Measurements from ENCODE around the gene ERCC1.

Gene ERCC1

GRCh38 chr19:45405435-45406225 is 18.1 kb downstream of the ERCC1 start:
- Histone ChIP-seq H3K27ac (ENCODE audit: low read length) (peak overlapping the region; percentile 88), H3K4me3 (ENCODE audit: low read length in 2 of 2) (peak overlapping the region; percentile 44 to 91), H3K27me3 (ENCODE audit: control insufficient read depth in 1 of 2, insufficient read depth in 2 of 2, low read length in 2 of 2) (peaks cover 19 to 24% of the 10 kb centered on the region in 2 donors), H3K4me1 (ENCODE audit: control insufficient read depth, insufficient read depth, low read length) (peaks cover 35% of the 10 kb centered on the region), H3K9me3 (ENCODE audit: control insufficient read depth in 2 of 2, low read length in 2 of 2) (no peaks in the 10 kb centered on the region), H3K36me3 (ENCODE audit: control insufficient read depth in 2 of 2, insufficient read depth in 2 of 2, low read length in 2 of 2) (no peaks in the 10 kb centered on the region), H3K9ac (ENCODE audit: low read length in 2 of 2) (peak overlapping the region; percentile 65 to 91)

- Histone ChIP-seq H3K36me3 (ENCODE audit: control insufficient read depth in 2 of 2, insufficient read depth in 2 of 2, low read length in 2 of 2) (no peaks in the 10 kb centered on the region), H3K27me3 (ENCODE audit: control insufficient read depth in 1 of 2, insufficient read depth in 2 of 2, low read length in 2 of 2) (peaks cover 19 to 27% of the 10 kb centered on the region in 2 donors), H3K9ac (ENCODE audit: low read length in 2 of 2) (peak within 1 kb of the TSS; percentile 65 to 91), H3K4me1 (ENCODE audit: control insufficient read depth, insufficient read depth, low read length) (peaks cover 35% of the 10 kb centered on the region), H3K4me3 (ENCODE audit: low read length in 2 of 2) (peak within 1 kb of the TSS; percentile 44 to 91), H3K27ac (ENCODE audit: low read length) (peak within 1 kb of the TSS; percentile 88), H3K9me3 (ENCODE audit: control insufficient read depth in 2 of 2, low read length in 2 of 2) (no peaks in the 10 kb centered on the region)
Measured at GRCh38 chr19:45404557-45405434, 18.9 kb downstream of the ERCC1 start, which contains the start of gene PPP1R13L. TSS of gene PPP1R13L (minus strand) at chr19:45405069. CDS start at chr19:45398318, 6,751 bp downstream.

DNA sequence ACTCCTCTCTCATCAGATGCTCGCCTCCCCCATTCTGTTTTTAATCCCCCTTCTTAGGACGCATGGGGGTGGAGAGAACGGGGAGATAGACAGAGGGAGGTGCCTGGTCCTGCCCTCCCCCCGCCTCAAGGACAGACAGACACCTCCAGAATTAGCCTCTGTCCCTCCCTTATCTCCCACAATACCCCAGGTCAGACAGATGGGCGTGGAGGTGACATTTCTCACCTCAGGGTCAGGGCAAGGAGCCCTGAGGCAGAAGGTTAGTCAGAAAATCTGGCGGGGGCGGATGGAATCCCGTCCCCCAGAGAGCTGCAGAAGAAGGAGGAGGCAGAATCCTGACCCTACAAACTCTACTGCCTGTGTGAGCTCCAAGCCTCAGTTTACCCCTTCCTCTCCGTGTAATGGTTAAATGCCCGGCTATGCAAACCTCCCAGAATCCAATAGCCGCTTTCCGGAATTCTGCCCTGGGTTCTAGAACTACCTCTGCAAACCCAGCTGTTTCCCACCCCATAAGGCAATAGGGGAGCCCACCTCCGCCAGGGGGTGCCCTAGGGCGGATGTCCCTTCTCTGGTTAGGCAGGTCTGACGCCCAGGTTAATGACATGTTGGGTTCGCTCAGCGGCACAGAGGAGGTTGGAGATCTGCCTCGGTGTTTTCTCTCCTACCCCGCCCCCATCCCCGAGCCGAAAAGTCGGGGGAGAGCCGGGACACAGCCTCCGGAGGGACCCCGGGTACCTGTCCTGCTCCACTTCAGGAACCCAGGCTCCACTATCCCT is 19.7 kb downstream of the ERCC1 start:
- no peak overlapping the region for H3K9ac ChIP-seq (ENCODE audit: low read length in 2 of 2)
- no peaks in the 10 kb centered on the region for H3K9me3 ChIP-seq (ENCODE audit: control insufficient read depth in 2 of 2, low read length in 2 of 2)
- H3K36me3 ChIP-seq (ENCODE audit: control insufficient read depth in 2 of 2, insufficient read depth in 2 of 2, low read length in 2 of 2) = no peaks in the 10 kb centered on the region
- peaks cover 35% of the 10 kb centered on the region for H3K4me1 ChIP-seq (ENCODE audit: control insufficient read depth, insufficient read depth, low read length)
- peak overlapping the region; percentile 44 to 91 for H3K4me3 ChIP-seq (ENCODE audit: low read length in 2 of 2)
- H3K27me3 ChIP-seq (ENCODE audit: control insufficient read depth in 1 of 2, insufficient read depth in 2 of 2, low read length in 2 of 2) = peaks cover 19 to 27% of the 10 kb centered on the region in 2 donors
- no peak overlapping the region for H3K27ac ChIP-seq (ENCODE audit: low read length)

DNA sequence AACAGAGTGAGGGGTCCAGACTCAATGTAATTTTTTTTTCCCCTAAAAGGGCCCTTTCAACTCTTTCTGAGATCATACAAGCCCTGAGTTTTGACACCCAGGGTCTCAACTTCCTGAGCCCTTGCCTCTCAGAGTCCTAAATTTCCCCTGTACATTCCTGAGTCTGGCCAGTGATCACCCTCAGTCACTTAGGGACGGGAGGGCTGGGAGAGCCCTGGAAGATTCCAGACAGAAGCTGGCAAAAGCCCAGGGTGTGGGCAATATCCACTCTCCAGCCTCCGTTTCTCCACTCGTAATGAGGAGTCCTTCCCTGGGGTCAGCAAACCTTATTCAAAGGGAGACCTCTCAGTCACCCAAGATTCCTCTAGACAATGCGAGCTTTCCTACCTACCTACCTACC is 20.4 kb downstream of the ERCC1 start:
- Histone ChIP-seq H3K27me3 (ENCODE audit: control insufficient read depth in 1 of 2, insufficient read depth in 2 of 2, low read length in 2 of 2) (peaks cover 19 to 27% of the 10 kb centered on the region in 2 donors), H3K36me3 (ENCODE audit: control insufficient read depth in 2 of 2, insufficient read depth in 2 of 2, low read length in 2 of 2) (no peaks in the 10 kb centered on the region), H3K4me3 (ENCODE audit: low read length in 2 of 2) (no peak overlapping the region), H3K9ac (ENCODE audit: low read length in 2 of 2) (no peak overlapping the region), H3K9me3 (ENCODE audit: control insufficient read depth in 2 of 2, low read length in 2 of 2) (no peaks in the 10 kb centered on the region), H3K27ac (ENCODE audit: low read length) (no peak overlapping the region), H3K4me1 (ENCODE audit: control insufficient read depth, insufficient read depth, low read length) (peaks cover 40% of the 10 kb centered on the region)

- Histone ChIP-seq H3K27ac (ENCODE audit: low read length) (no peak overlapping the region), H3K4me1 (ENCODE audit: control insufficient read depth, insufficient read depth, low read length) (peaks cover 45% of the 10 kb centered on the region), H3K9ac (ENCODE audit: low read length in 2 of 2) (no peak overlapping the region), H3K36me3 (ENCODE audit: control insufficient read depth in 2 of 2, insufficient read depth in 2 of 2, low read length in 2 of 2) (no peaks in the 10 kb centered on the region), H3K27me3 (ENCODE audit: control insufficient read depth in 1 of 2, insufficient read depth in 2 of 2, low read length in 2 of 2) (peaks cover 19 to 27% of the 10 kb centered on the region in 2 donors), H3K9me3 (ENCODE audit: control insufficient read depth in 2 of 2, low read length in 2 of 2) (no peaks in the 10 kb centered on the region), H3K4me3 (ENCODE audit: low read length in 2 of 2) (no peak overlapping the region)
Measured at GRCh38 chr19:45402298-45403061, 21.2 kb downstream of the ERCC1 start.

DNA sequence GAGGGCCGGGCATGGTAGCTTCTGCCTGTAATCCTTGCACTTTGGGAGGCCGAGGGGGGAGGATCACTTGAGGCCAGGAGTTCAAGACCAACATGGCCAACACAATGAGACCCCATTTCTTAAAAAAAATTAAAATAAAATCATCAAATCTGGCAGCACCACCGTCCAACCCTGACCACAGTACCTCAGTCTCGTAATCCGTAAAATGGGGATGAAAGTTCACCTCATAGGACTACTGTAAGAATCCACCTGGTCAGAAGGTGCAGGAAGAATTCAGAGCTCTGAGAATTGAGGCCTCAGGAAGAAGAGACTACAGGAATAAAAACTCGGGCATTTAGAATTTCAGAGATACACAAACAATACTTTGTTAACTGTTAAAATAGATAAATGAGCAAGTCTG is 21.9 kb downstream of the ERCC1 start:
- Histone ChIP-seq H3K9ac (ENCODE audit: low read length in 2 of 2) (no peak overlapping the region), H3K4me1 (ENCODE audit: control insufficient read depth, insufficient read depth, low read length) (peaks cover 41% of the 10 kb centered on the region), H3K27ac (ENCODE audit: low read length) (no peak overlapping the region), H3K9me3 (ENCODE audit: control insufficient read depth in 2 of 2, low read length in 2 of 2) (no peaks in the 10 kb centered on the region), H3K4me3 (ENCODE audit: low read length in 2 of 2) (no peak overlapping the region), H3K27me3 (ENCODE audit: control insufficient read depth in 1 of 2, insufficient read depth in 2 of 2, low read length in 2 of 2) (peaks cover 19 to 27% of the 10 kb centered on the region in 2 donors), H3K36me3 (ENCODE audit: control insufficient read depth in 2 of 2, insufficient read depth in 2 of 2, low read length in 2 of 2) (no peaks in the 10 kb centered on the region)

DNA sequence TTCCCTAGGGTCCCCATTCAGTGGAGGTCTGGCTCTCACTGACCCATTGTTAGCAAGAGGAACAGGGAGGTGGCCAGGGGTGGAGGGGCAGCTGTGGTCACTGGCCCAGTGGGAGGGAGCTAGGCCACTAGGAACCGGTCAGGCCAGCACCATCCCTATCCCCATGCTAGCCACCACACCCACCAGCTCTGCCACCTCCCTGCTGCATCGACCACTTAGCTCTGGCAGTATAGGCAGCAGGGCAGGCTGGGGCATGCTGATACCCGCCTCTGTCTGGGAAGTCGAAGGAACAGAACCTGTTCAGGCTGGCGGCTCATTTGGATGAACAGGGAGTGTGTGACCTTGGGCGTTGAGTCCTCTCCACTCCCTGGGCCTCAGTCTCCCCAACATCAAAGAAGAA is 23.5 kb downstream of the ERCC1 start:
- Histone ChIP-seq H3K9ac (ENCODE audit: low read length in 2 of 2) (no peak overlapping the region), H3K4me3 (ENCODE audit: low read length in 2 of 2) (no peak overlapping the region), H3K27me3 (ENCODE audit: control insufficient read depth in 1 of 2, insufficient read depth in 2 of 2, low read length in 2 of 2) (peaks cover 19 to 33% of the 10 kb centered on the region in 2 donors), H3K4me1 (ENCODE audit: control insufficient read depth, insufficient read depth, low read length) (peaks cover 27% of the 10 kb centered on the region), H3K9me3 (ENCODE audit: control insufficient read depth in 2 of 2, low read length in 2 of 2) (no peaks in the 10 kb centered on the region), H3K36me3 (ENCODE audit: control insufficient read depth in 2 of 2, insufficient read depth in 2 of 2, low read length in 2 of 2) (no peaks in the 10 kb centered on the region), H3K27ac (ENCODE audit: low read length) (no peak overlapping the region)

DNA sequence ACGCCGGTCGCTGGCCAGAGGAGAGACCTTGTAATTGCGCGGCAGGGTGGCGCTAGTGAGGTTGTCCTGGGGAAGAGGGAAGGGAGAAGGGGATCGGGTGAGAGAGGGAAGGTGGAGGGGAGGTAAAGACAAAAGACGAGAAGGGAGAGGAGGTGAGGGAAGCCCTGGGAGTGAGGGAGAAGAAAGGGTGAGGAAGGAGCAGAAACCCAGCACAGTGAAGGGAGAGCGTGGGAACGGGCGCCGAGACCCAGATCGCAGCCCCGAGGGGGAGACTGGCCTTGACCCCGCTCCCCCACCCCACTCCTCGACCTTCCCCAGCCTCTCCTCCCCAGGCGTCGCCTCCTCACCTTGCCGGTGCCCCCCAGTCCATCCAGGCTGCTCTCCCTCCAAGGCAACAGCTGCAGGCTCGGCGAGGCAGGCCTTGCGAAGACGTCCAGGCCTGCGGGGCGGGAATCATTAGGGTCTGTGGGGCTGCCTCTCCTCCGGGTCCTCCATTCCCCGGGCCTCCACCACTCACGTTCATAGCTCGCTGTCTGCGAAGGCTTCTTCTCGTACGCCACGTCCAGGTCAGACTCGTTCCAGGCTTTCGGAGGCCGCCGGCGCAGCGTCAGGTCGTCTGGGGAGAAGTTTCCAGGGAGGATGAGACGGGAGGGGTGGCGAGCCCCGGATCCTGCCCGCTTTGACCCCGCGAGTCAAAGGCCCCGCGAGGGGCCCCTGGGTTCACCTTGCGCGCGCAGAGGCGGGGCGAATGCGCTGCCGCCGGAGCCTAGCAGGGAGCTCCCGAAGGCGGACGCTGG is 27.7 kb downstream of the ERCC1 start:
- H3K27me3 ChIP-seq (ENCODE audit: control insufficient read depth in 1 of 2, insufficient read depth in 2 of 2, low read length in 2 of 2) = peaks cover 0 to 9% of the 10 kb centered on the region in 2 donors
- no peak overlapping the region for H3K27ac ChIP-seq (ENCODE audit: low read length)
- no peak overlapping the region for H3K9ac ChIP-seq (ENCODE audit: low read length in 2 of 2)
- H3K36me3 ChIP-seq (ENCODE audit: control insufficient read depth in 2 of 2, insufficient read depth in 2 of 2, low read length in 2 of 2) = no peaks in the 10 kb centered on the region
- no peaks in the 10 kb centered on the region for H3K9me3 ChIP-seq (ENCODE audit: control insufficient read depth in 2 of 2, low read length in 2 of 2)
- peaks cover 10% of the 10 kb centered on the region for H3K4me1 ChIP-seq (ENCODE audit: control insufficient read depth, insufficient read depth, low read length)
- no peak overlapping the region for H3K4me3 ChIP-seq (ENCODE audit: low read length in 2 of 2)

DNA sequence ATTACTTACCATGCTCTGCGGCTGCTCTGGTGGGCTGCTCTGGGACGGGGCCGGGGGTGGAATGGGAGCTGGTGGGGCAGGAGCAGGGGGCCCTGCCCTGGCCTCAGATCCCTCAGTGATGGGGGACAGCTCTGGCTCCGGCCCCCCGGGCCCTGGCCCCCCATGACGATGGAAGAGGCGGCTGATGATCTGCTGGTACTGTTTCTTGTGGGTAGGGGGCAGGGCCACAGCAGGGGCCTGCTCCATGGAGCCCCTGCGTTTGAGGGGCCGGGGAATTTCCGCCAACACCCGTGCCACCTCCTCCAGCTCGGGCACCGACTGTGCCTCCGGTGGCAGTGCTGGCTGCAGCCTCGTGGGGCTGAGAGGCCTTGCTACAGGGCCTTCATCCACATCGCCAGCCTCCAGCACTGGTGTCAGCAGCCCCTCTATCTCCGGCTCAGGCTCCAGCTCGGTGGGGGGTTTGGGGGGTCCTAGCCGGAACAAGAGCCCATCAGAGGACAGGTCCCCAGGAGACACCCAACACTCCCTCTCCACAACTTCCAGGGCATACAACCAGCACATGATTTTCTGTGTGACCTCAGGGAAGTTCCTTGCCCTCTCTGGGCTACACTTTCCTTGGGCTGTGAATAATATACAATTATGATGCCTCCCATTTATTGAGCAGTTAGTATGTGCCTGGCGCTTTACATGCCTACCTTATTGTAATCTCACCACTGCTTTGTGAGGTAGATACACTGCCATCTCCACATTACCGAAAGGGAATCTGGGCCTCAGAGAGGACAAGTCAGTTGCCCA is 31.6 kb downstream of the ERCC1 start:
- Histone ChIP-seq H3K9ac (ENCODE audit: low read length in 2 of 2) (no peak overlapping the region), H3K9me3 (ENCODE audit: control insufficient read depth in 2 of 2, low read length in 2 of 2) (no peaks in the 10 kb centered on the region), H3K27ac (ENCODE audit: low read length) (no peak overlapping the region), H3K36me3 (ENCODE audit: control insufficient read depth in 2 of 2, insufficient read depth in 2 of 2, low read length in 2 of 2) (no peaks in the 10 kb centered on the region), H3K4me1 (ENCODE audit: control insufficient read depth, insufficient read depth, low read length) (no peaks in the 10 kb centered on the region), H3K27me3 (ENCODE audit: control insufficient read depth in 1 of 2, insufficient read depth in 2 of 2, low read length in 2 of 2) (peaks cover 0 to 10% of the 10 kb centered on the region in 2 donors), H3K4me3 (ENCODE audit: low read length in 2 of 2) (no peak overlapping the region)
